Rectal smooth muscle tissue (tissue), 1 donor: ENCODE data around the gene SMAD1.
"Not testable (repeated sequence)": the region's sequence is repeated elsewhere in the genome, so short reads cannot be mapped to it uniquely, and the experiment has no call there.

Experiments used
- H3K27ac ChIP-seq: one replicate; pipeline ENCODE4 v1.7.0; 2013; ENCODE audit warnings: low read depth, low read length, inconsistent platforms
- H3K27me3 ChIP-seq: one replicate; pipeline ENCODE4 v1.7.0; 2013; ENCODE audit warnings: low read length; ENCODE audit not compliant: control insufficient read depth, insufficient read depth
- H3K36me3 ChIP-seq: one replicate; pipeline ENCODE4 v1.7.0; 2013; ENCODE audit warnings: low read length; ENCODE audit not compliant: control insufficient read depth, insufficient read depth
- H3K4me1 ChIP-seq: one replicate; pipeline ENCODE4 v1.7.0; 2013; ENCODE audit warnings: low read length; ENCODE audit not compliant: control insufficient read depth, insufficient read depth
- H3K4me3 ChIP-seq: one replicate; pipeline ENCODE4 v1.7.0; 2013; ENCODE audit warnings: low read length
- H3K9ac ChIP-seq: one replicate; pipeline ENCODE4 v1.7.0; 2013; ENCODE audit warnings: low read length

The SMAD1 gene

GRCh38 chr4:145583191-145584055, 101.8 kb downstream of the SMAD1 start:
- Histone ChIP-seq H3K9ac (no peak overlapping the region), H3K4me3 (no peak overlapping the region), H3K27ac (no peak overlapping the region), H3K36me3 (no peaks in the 10 kb centered on the region), H3K27me3 (no peaks in the 10 kb centered on the region), H3K4me1 (no peaks in the 10 kb centered on the region)

- no peak overlapping the region for H3K27ac ChIP-seq
- H3K9ac ChIP-seq = no peak overlapping the region
- H3K4me1 ChIP-seq = no peaks in the 10 kb centered on the region
- H3K27me3 ChIP-seq = no peaks in the 10 kb centered on the region
- H3K4me3 ChIP-seq = no peak overlapping the region
- H3K36me3 ChIP-seq = no peaks in the 10 kb centered on the region
Observed at GRCh38 chr4:145587088-145587754, 105.6 kb downstream of the SMAD1 start.

- not testable (repeated sequence) for H3K4me1 ChIP-seq, H3K9ac ChIP-seq, H3K27me3 ChIP-seq, H3K4me3 ChIP-seq, H3K36me3 ChIP-seq, H3K27ac ChIP-seq
Observed at GRCh38 chr4:145589381-145589780, 107.7 kb downstream of the SMAD1 start.

- Histone ChIP-seq H3K27me3 (no peaks in the 10 kb centered on the region), H3K27ac (no peak overlapping the region), H3K9ac (no peak overlapping the region), H3K4me3 (no peak overlapping the region), H3K36me3 (no peaks in the 10 kb centered on the region), H3K4me1 (no peaks in the 10 kb centered on the region)
Observed at GRCh38 chr4:145589916-145590702, 108.5 kb downstream of the SMAD1 start.

- H3K36me3 ChIP-seq = no peaks in the 10 kb centered on the region
- no peak overlapping the region for H3K27ac ChIP-seq
- H3K9ac ChIP-seq = no peak overlapping the region
- H3K4me1 ChIP-seq = no peaks in the 10 kb centered on the region
- no peak overlapping the region for H3K4me3 ChIP-seq
- H3K27me3 ChIP-seq = no peaks in the 10 kb centered on the region
Observed at GRCh38 chr4:145602129-145602760, 120.6 kb downstream of the SMAD1 start.

- H3K36me3 ChIP-seq = no peaks in the 10 kb centered on the region
Observed at GRCh38 chr4:145605941-145606340, 124.3 kb downstream of the SMAD1 start.

More at GRCh38 chr4:145605941-145606340, 124.3 kb downstream of the SMAD1 start:
- no peaks in the 10 kb centered on the region for H3K4me1 ChIP-seq
- no peak overlapping the region for H3K9ac ChIP-seq
- H3K4me3 ChIP-seq = no peak overlapping the region
- H3K27ac ChIP-seq = no peak overlapping the region
- H3K27me3 ChIP-seq = no peaks in the 10 kb centered on the region
